Liver (tissue), 9 donors: ENCODE measurements around the gene HASPIN. TPM values are rescaled to one million over a fixed set of nuclear protein-coding genes. Genes with fewer than 3 reads are reported as not detected.

Experiments
- DNase-seq: peaks from one replicate; pipeline ENCODE4 v3.0.0-alpha.2; 2017; ENCODE audit warnings: low spot score
- H3K27ac ChIP-seq, 2 donors: one replicate each; pipeline ENCODE4 v1.7.0; 2013; ENCODE audit warnings: inconsistent platforms in 2 of 2, low read length in 2 of 2, control low read depth in 1 of 2, low read depth in 1 of 2, mild to moderate bottlenecking in 1 of 2
- H3K27me3 ChIP-seq, 4 donors: one replicate each; pipeline versions ENCODE4 v1.6.1 to v1.7.0; 2013; ENCODE audit warnings: low read length in 3 of 4, inconsistent platforms in 1 of 4, mild to moderate bottlenecking in 1 of 4, moderate library complexity in 1 of 4; ENCODE audit not compliant: control insufficient read depth in 4 of 4, insufficient read depth in 4 of 4
- H3K36me3 ChIP-seq, 4 donors: one replicate each; pipeline versions ENCODE4 v1.6.1 to v1.7.0; 2013; ENCODE audit warnings: low read length in 3 of 4, mild to moderate bottlenecking in 3 of 4, low read depth in 1 of 4, moderate library complexity in 1 of 4; ENCODE audit not compliant: control insufficient read depth in 4 of 4, insufficient read depth in 3 of 4
- H3K4me1 ChIP-seq, 4 donors: one replicate each; pipeline versions ENCODE4 v1.6.1 to v1.7.0; 2013; ENCODE audit warnings: low read length in 3 of 4, mild to moderate bottlenecking in 3 of 4, moderate library complexity in 1 of 4; ENCODE audit not compliant: control insufficient read depth in 4 of 4, insufficient read depth in 4 of 4
- H3K4me3 ChIP-seq, 3 donors: one replicate each; pipeline versions ENCODE4 v1.6.1 to v1.7.0; 2013; ENCODE audit warnings: low read length in 3 of 3, control low read depth in 1 of 3, low read depth in 1 of 3, mild to moderate bottlenecking in 1 of 3
- H3K9ac ChIP-seq, 2 donors: one replicate each; pipeline ENCODE4 v1.7.0; 2013; ENCODE audit warnings: low read length in 2 of 2, mild to moderate bottlenecking in 2 of 2, moderate library complexity in 2 of 2, control low read depth in 1 of 2, low read depth in 1 of 2
- H3K9me3 ChIP-seq, 4 donors: one replicate each; pipeline versions ENCODE4 v1.6.1 to v1.7.0; 2013; ENCODE audit warnings: low read length in 3 of 4; ENCODE audit not compliant: control insufficient read depth in 4 of 4
- ATF3 ChIP-seq: IDR thresholded peaks from 2 replicates; pipeline ENCODE4 v1.6.1; 2016; ENCODE audit warnings: antibody characterized with exemption
- CTCF ChIP-seq: fragments of 150-350 bp; IDR thresholded peaks from 2 replicates; pipeline ENCODE4 v1.5.1; 2017; ENCODE audit warnings: improper control_type of control experiment, low read depth, low read length; ENCODE audit not compliant: missing input control
- EGR1 ChIP-seq, 2 donors: IDR thresholded peaks; 2 replicates each; pipeline ENCODE4 v1.6.1; 2016 to 2018; ENCODE audit warnings: antibody characterized with exemption in 2 of 2, low read depth in 2 of 2
- FOXA1 ChIP-seq: IDR thresholded peaks from 2 replicates; pipeline ENCODE4 v1.6.1; 2016; ENCODE audit warnings: antibody characterized with exemption
- FOXA2 ChIP-seq: IDR thresholded peaks from 2 replicates; pipeline ENCODE4 v1.6.1; 2016; ENCODE audit warnings: antibody characterized with exemption
- GABPA ChIP-seq, 2 donors: IDR thresholded peaks in 1 of 2; conservative IDR thresholded peaks in 1 of 2; 2 replicates each; pipeline ENCODE4 v1.6.1; 2016; ENCODE audit warnings: antibody characterized with exemption in 2 of 2, mild to moderate bottlenecking in 1 of 2, moderate library complexity in 1 of 2
- HNF4A ChIP-seq, 2 donors: conservative IDR thresholded peaks; 2 replicates each; pipeline ENCODE4 v1.6.1; 2016; ENCODE audit warnings: antibody characterized with exemption in 2 of 2, mild to moderate bottlenecking in 2 of 2
- HNF4G ChIP-seq: IDR thresholded peaks from 2 replicates; pipeline ENCODE4 v1.6.1; 2016; ENCODE audit warnings: antibody characterized with exemption
- JUND ChIP-seq, 2 donors: IDR thresholded peaks; 2 replicates each; pipeline ENCODE4 v1.6.1; 2016; ENCODE audit warnings: antibody characterized with exemption in 2 of 2
- NR2F2 ChIP-seq: IDR thresholded peaks from 2 replicates; pipeline ENCODE4 v1.6.1; 2016; ENCODE audit warnings: antibody characterized with exemption
- RAD21 ChIP-seq, 2 donors: IDR thresholded peaks; 2 replicates each; pipeline ENCODE4 v1.6.1; 2016; ENCODE audit warnings: antibody characterized with exemption in 2 of 2, mild to moderate bottlenecking in 2 of 2
- RXRA ChIP-seq, 2 donors: IDR thresholded peaks; 2 replicates each; pipeline ENCODE4 v1.6.1; 2017 to 2018; ENCODE audit warnings: antibody characterized with exemption in 2 of 2, mild to moderate bottlenecking in 1 of 2
- SP1 ChIP-seq: IDR thresholded peaks from 2 replicates; pipeline ENCODE4 v1.6.1; 2018; ENCODE audit warnings: antibody characterized with exemption, mild to moderate bottlenecking
- TAF1 ChIP-seq: conservative IDR thresholded peaks from 2 replicates; pipeline ENCODE4 v1.6.1; 2016; ENCODE audit warnings: antibody characterized with exemption, mild to moderate bottlenecking
- YY1 ChIP-seq: IDR thresholded peaks from 2 replicates; pipeline ENCODE4 v1.6.1; 2016; ENCODE audit warnings: antibody characterized with exemption, mild to moderate bottlenecking
- ZBTB33 ChIP-seq: IDR thresholded peaks from 2 replicates; pipeline ENCODE4 v1.6.1; 2016; ENCODE audit warnings: antibody characterized with exemption
- WGBS: extraction: QIAGEN DNeasy Blood & Tissue Kit; methylation state at CpG from one replicate; pipeline ENCODE4 v1.1.7; 2013; 5-methylcytosine and 5-hydroxymethylcytosine counted together
- polyA plus RNA-seq, 2 donors: library from polyadenylated mRNA; stranded (reverse) in 1 of 2; unstranded in 1 of 2; fragments of 200-250 nt in 1 of 2; fragments of >200 nt in 1 of 2; fragmentation: Nextera tagmentation in 1 of 2; extraction: Ambion mirVana in 1 of 2; gene quantifications; one replicate each; pipeline versions ENCODE4 v1.2.1 to v1.2.3, GENCODE V29; 2013 to 2015
- total RNA-seq, 2 donors: library from RNA; depleted of rRNA; stranded (reverse); fragments of >200 nt; gene quantifications; one replicate each; pipeline ENCODE4 v1.2.3, GENCODE V29; 2014
- TF ChIP-seq, protein P1 (sequence below): IDR thresholded peaks from 2 replicates; pipeline ENCODE4 v1.6.1; 2016; ENCODE audit warnings: antibody characterized with exemption
- TF ChIP-seq, protein P2 (sequence below): IDR thresholded peaks from 2 replicates; pipeline ENCODE4 v1.6.1; 2016; ENCODE audit warnings: antibody characterized with exemption, mild to moderate bottlenecking
- donor health status: healthy.
- donor health status: healthy.
- donor health status: healthy.
- donor health status: healthy.
- donor health status: healthy.

HASPIN gene
- total and polyA plus RNA-seq, 4 donors: 0.08 to 5.8 (median 0.28) TPM; not detected in 1

GRCh38 chr17:3761918-3762380 is 38.2 kb downstream of the HASPIN start:
- no peak for DNase-seq
- Histone ChIP-seq H3K9me3 (no peaks in the 10 kb centered on the region), H3K9ac (no peak overlapping the region), H3K4me3 (no peak overlapping the region), H3K4me1 (no peaks in the 10 kb centered on the region), H3K27me3 (no peaks in the 10 kb centered on the region), H3K36me3 (no peaks in the 10 kb centered on the region), H3K27ac (no peak overlapping the region)
- TF ChIP-seq JUND (IDR thresholded peaks at IDR 0.05): no peak
- TF ChIP-seq TAF1: no peak
- TF ChIP-seq EGR1 (IDR thresholded peaks at IDR 0.05; ENCODE audit: low read depth in 2 of 2): no peak
- TF ChIP-seq, protein P1, sequence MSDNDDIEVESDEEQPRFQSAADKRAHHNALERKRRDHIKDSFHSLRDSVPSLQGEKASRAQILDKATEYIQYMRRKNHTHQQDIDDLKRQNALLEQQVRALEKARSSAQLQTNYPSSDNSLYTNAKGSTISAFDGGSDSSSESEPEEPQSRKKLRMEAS: no peak
- TF ChIP-seq NR2F2: no peak
- no peak for TF ChIP-seq GABPA (IDR thresholded peaks at IDR 0.05 in 1 of 2, conservative IDR thresholded peaks at IDR 0.05 in 1 of 2)
- TF ChIP-seq RXRA (IDR thresholded peaks at IDR 0.05): no peak
- no peak for TF ChIP-seq YY1
- TF ChIP-seq ZBTB33: no peak
- TF ChIP-seq FOXA2: no peak
- WGBS: 87% methylated on average over 16 of the region's 16 CpGs

GRCh38 chr17:3762922-3763776 is 39.4 kb downstream of the HASPIN start:
- DNase-seq: no peak
- no peak overlapping the region for H3K4me3 ChIP-seq
- H3K9ac ChIP-seq: no peak overlapping the region
- no peaks in the 10 kb centered on the region for H3K36me3 ChIP-seq
- no peak overlapping the region for H3K27ac ChIP-seq
- TF ChIP-seq GABPA (IDR thresholded peaks at IDR 0.05 in 1 of 2, conservative IDR thresholded peaks at IDR 0.05 in 1 of 2) (no peak), HNF4G (no peak), RAD21 (IDR thresholded peaks at IDR 0.05) (no peak), SP1 (no peak), HNF4A (conservative IDR thresholded peaks at IDR 0.05) (no peak), JUND (IDR thresholded peaks at IDR 0.05) (no peak), YY1 (no peak), EGR1 (IDR thresholded peaks at IDR 0.05; ENCODE audit: low read depth in 2 of 2) (no peak), FOXA1 (no peak), CTCF (no peak), FOXA2 (no peak), NR2F2 (no peak), ATF3 (no peak), RXRA (IDR thresholded peaks at IDR 0.05) (no peak), TAF1 (no peak), ZBTB33 (no peak)
- TF ChIP-seq, protein P1: no peak
- TF ChIP-seq, protein P2, sequence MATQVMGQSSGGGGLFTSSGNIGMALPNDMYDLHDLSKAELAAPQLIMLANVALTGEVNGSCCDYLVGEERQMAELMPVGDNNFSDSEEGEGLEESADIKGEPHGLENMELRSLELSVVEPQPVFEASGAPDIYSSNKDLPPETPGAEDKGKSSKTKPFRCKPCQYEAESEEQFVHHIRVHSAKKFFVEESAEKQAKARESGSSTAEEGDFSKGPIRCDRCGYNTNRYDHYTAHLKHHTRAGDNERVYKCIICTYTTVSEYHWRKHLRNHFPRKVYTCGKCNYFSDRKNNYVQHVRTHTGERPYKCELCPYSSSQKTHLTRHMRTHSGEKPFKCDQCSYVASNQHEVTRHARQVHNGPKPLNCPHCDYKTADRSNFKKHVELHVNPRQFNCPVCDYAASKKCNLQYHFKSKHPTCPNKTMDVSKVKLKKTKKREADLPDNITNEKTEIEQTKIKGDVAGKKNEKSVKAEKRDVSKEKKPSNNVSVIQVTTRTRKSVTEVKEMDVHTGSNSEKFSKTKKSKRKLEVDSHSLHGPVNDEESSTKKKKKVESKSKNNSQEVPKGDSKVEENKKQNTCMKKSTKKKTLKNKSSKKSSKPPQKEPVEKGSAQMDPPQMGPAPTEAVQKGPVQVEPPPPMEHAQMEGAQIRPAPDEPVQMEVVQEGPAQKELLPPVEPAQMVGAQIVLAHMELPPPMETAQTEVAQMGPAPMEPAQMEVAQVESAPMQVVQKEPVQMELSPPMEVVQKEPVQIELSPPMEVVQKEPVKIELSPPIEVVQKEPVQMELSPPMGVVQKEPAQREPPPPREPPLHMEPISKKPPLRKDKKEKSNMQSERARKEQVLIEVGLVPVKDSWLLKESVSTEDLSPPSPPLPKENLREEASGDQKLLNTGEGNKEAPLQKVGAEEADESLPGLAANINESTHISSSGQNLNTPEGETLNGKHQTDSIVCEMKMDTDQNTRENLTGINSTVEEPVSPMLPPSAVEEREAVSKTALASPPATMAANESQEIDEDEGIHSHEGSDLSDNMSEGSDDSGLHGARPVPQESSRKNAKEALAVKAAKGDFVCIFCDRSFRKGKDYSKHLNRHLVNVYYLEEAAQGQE: no peak
- H3K9me3 ChIP-seq: no peaks in the 10 kb centered on the region
- H3K4me1 ChIP-seq: no peaks in the 10 kb centered on the region
- no peaks in the 10 kb centered on the region for H3K27me3 ChIP-seq
- WGBS: 89% methylated on average over 14 of the region's 14 CpGs
